GM19328 (cell line): ENCODE results near the gene TAS1R2.
A peak's percentile ranks its signal among the peaks of the same experiment; 100 is the strongest.
"Not testable (repeated sequence)": the region's sequence is repeated elsewhere in the genome, so short reads cannot be mapped to it uniquely, and the experiment has no call there.

Experiments
- ATAC-seq: cut with Tn5 transposase; IDR thresholded peaks from one replicate; pipeline ENCODE4 v1.9.1; 2021; ENCODE audit warnings: mild to moderate bottlenecking, moderate library complexity; ENCODE audit not compliant: unreplicated experiment

The TAS1R2 gene

DNA sequence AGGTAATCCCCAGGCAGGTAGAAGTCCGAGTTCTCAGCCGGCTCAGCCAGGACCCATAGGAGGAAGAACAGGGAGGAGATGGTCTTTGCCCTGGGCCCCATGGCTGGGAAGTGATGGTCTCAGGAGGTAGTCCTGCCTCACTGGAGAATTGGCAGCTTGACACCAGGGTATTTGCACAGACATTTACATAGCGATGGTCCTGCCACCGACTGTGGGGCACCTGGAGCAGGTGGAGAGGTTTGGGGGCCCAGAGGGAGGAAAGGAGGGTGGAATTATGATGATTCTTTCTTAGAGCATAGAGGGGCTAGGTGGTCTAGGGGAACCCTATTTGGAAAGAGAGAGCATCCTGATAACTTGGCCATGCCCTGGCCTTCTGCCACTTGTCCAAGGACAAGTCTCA is at the start of gene TAS1R2:
Gene TAS1R2, minus strand, starts transcription at position 101 of the 400 bp plus-strand sequence. Its CDS starts 0 bp downstream, at position 101.
- no peak for ATAC-seq

GRCh38 chr1:18907917-18908845 is 48.7 kb upstream of the TAS1R2 start:
- ATAC-seq: no peak

GRCh38 chr1:18907021-18907916 is 47.8 kb upstream of the TAS1R2 start:
- ATAC-seq: no peak

- no peak for ATAC-seq
These were observed 43.9 kb upstream of the TAS1R2 start for GRCh38 chr1:18903291-18903756.

- ATAC-seq: peak; percentile 96
These were observed 43.2 kb upstream of the TAS1R2 start, which contains the start of gene ALDH4A1 for GRCh38 chr1:18902523-18903290. ALDH4A1 (minus strand) TSS chr1:18902555; CDS start chr1:18902523, 32 bp downstream.

- ATAC-seq: no peak
These were observed 42.6 kb upstream of the TAS1R2 start for GRCh38 chr1:18901952-18902522.

DNA sequence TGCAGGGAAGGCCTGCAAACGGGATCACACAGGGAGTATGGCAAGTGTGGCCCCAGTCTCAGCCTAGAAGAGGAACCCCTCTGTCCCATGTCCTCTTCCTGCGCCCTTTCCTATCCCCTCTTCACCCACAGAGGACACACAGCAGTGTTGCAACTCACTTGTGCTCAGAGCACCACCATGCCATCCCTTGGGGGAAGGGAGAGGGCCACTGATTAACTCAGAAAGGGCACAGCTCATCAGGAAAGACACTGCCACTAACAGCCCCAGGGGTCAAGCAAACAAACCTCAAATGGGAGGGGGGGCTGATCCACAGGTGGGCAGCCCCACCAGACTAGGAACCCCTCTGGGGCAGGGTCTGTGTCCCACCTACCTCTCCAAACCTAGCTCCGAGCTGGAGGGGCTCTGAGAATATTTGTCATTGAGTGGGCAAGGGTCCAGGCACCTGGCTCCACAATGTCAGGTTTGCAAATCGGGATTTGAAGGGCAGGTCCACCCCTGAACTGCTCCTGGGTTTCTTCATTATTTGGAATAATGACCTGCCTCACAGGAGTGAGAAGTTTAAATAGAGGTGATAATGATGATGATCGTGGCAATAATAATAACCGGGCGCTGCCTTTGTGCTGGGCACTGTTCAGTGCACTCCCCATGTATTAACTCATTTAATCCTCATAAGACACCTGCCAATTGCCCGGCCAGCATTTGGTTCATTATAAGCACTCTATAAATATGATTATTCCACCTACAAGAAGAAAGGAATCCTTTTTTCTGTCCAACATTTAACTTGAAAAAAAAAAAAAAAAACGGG is 41.9 kb upstream of the TAS1R2 start:
- ATAC-seq: no peak

GRCh38 chr1:18900303-18900841 is 40.9 kb upstream of the TAS1R2 start:
- ATAC-seq: no peak

GRCh38 chr1:18899363-18900049 is 40.0 kb upstream of the TAS1R2 start:
- ATAC-seq: no peak

DNA sequence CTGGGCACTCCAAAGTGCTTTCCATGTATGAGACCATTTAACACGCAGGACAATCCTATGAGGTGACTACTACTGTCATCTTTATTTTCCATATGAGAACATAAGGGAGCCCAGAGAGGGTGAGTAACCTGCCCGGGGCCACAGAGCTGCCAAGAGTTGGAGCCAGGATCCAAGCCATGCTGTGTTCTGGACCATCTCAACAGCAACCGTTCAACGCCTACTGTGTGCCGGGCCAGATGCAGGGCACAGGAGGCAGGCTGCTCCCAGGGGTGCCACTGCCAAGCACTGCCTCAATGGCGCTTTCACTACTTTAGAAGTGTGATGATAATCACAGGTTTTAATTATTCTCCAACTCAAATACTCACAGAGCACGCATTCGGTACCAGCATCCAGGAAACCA is 39.1 kb upstream of the TAS1R2 start:
- no peak for ATAC-seq

- no peak for ATAC-seq
These were observed 35.9 kb upstream of the TAS1R2 start for GRCh38 chr1:18895317-18895716.

DNA sequence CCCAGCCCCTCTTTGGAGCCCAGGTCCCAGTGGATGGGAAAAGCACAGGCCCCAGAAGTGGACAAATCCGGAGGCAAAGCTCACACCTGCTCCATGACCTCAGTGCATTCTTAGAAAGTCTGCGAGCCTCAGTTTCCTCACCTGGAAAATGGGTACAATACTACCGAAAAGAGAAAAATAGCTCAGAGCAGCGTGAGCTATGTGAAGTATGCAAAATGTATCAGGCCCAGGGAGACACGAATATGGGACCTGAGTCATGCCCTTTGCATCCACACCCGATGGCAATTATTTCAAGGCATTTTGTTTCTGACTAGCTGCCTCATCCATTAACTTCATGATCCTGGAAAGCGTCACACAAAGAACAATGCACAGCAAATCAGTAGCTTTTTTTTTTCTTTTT is 33.7 kb upstream of the TAS1R2 start:
- no peak for ATAC-seq

DNA sequence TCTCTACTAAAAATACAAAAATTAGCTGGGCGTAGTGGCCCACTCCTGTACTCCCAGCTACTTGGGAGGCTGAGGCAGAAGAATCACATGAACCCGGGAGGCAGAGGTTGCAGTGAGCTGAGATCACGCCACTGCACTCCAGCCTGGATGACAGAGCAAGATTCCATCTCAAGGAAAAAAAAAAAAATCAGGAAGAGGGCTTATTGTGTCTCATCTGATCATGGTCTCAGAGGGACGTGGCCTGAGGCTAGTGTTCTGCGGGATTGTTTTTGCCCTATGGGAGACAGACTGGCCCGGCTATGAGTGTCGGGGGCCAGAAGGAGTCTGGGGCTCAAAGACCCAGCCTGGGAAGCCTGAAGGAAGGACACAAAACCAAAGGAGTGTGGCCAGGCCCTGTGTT is 32.4 kb upstream of the TAS1R2 start:
- not testable (repeated sequence) for ATAC-seq

GRCh38 chr1:18891426-18891780 is 31.9 kb upstream of the TAS1R2 start:
- ATAC-seq: no peak

- ATAC-seq: no peak
These were observed 31.4 kb upstream of the TAS1R2 start for GRCh38 chr1:18890706-18891425.

- ATAC-seq: no peak
These were observed 26.5 kb upstream of the TAS1R2 start for GRCh38 chr1:18886003-18886335.

GRCh38 chr1:18885311-18886002 is 26.0 kb upstream of the TAS1R2 start:
- no peak for ATAC-seq

DNA sequence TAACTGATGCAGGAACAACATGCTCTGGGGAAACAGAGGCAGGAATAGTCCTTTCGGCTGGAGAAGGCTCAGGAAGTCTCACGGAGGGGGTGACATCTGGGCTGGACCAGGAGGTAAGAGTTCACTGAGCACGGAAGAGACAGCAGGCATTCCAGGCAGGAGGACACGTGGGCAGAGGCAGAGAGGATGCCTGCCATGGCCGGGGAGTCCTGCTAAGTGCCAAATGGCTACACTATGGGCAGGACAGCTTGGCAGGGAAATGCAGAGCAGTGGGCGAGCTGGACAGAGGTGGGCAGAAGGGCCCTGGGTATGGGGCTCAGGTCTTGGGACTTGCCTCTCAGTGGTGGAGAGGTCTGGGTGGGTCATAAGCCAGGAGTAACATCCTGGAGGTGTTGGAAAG is 25.3 kb upstream of the TAS1R2 start:
- no peak for ATAC-seq
